ENCODE measurements around the gene EXOC1L.

GRCh38 chr4:55834086-55834795 lies 14.7 kb downstream of the EXOC1L start:
- TF ChIP-seq CTCF (conservative IDR thresholded peaks at IDR 0.05 in 1 of 2, IDR thresholded peaks at IDR 0.05 in 1 of 2; ENCODE audit: extremely low read depth in 1 of 2, insufficient read depth in 1 of 2, low read depth in 1 of 2, low read length in 2 of 2) (no peak), EZH2 (IDR thresholded peaks at IDR 0.05; ENCODE audit: borderline replicate concordance, low read length) (no peak)
